HepG2 (cell line): ENCODE results near the gene UPB1. TPM values are rescaled to one million over a fixed set of nuclear protein-coding genes. Genes with fewer than 3 reads are reported as not detected.

Source experiments
- ATF4 ChIP-seq, 2 experiments: fragments of 450-650 bp in 1 of 2; sonication (generic) in 1 of 2; formaldehyde crosslinking; IDR thresholded peaks; 2 replicates each; pipeline versions ENCODE4 v1.5.0 to v1.8.0; 2020 to 2022; ENCODE audit warnings: mild to moderate bottlenecking in 1 of 2, missing genetic modification reagents in 1 of 2
- CHD2 ChIP-seq: IDR thresholded peaks from 2 replicates; pipeline ENCODE4 v1.6.1; 2011; ENCODE audit warnings: low read depth, low read length, improper control_type of control experiment
- CTCF ChIP-seq: sonication (generic); formaldehyde crosslinking; IDR thresholded peaks from 2 replicates; pipeline ENCODE4 v1.5.0; 2020; ENCODE audit warnings: mild to moderate bottlenecking, missing genetic modification reagents, moderate library complexity
- HNF4G ChIP-seq, 2 experiments: sonication (generic) in 1 of 2; formaldehyde crosslinking in 1 of 2; IDR thresholded peaks; 2 replicates each; pipeline versions ENCODE4 v1.4.0 to v1.6.1; 2011 to 2020; ENCODE audit warnings: borderline replicate concordance in 2 of 2, low read depth in 2 of 2, mild to moderate bottlenecking in 2 of 2, low read length in 1 of 2, missing genetic modification reagents in 1 of 2, moderate library complexity in 1 of 2
- KMT2A ChIP-seq: sonication (generic); formaldehyde crosslinking; IDR thresholded peaks from 2 replicates; pipeline ENCODE4 v1.4.0; 2020; ENCODE audit warnings: missing genetic modification reagents
- PATZ1 ChIP-seq: sonication (generic); formaldehyde crosslinking; IDR thresholded peaks from 2 replicates; pipeline ENCODE4 v1.4.0; 2020; ENCODE audit warnings: missing genetic modification reagents
- PITX1 ChIP-seq: sonication (generic); formaldehyde crosslinking; IDR thresholded peaks from 2 replicates; pipeline ENCODE4 v1.5.1; 2020; ENCODE audit warnings: mild to moderate bottlenecking, missing genetic modification reagents
- SOX6 ChIP-seq, 2 experiments: fragments of 450-650 bp in 1 of 2; sonication (generic) in 1 of 2; formaldehyde crosslinking in 1 of 2; IDR thresholded peaks; 2 replicates each; pipeline versions ENCODE4 v1.4.0 to v1.6.1; 2017 to 2020; ENCODE audit warnings: antibody characterized with exemption in 1 of 2, mild to moderate bottlenecking in 1 of 2, missing genetic modification reagents in 1 of 2
- ZNF512B ChIP-seq: sonication (generic); formaldehyde crosslinking; IDR thresholded peaks from 2 replicates; pipeline ENCODE4 v1.5.1; 2020; ENCODE audit warnings: missing genetic modification reagents, mild to moderate bottlenecking, borderline replicate concordance
- ZNF687 ChIP-seq: sonication (generic); formaldehyde crosslinking; IDR thresholded peaks from 2 replicates; pipeline ENCODE4 v1.5.1; 2020; ENCODE audit warnings: mild to moderate bottlenecking, missing genetic modification reagents, moderate library complexity
- ZNF710 ChIP-seq: sonication (generic); formaldehyde crosslinking; IDR thresholded peaks from 2 replicates; pipeline ENCODE4 v1.5.0; 2020; ENCODE audit warnings: mild to moderate bottlenecking, missing genetic modification reagents, borderline replicate concordance
- ZNF780A ChIP-seq: sonication (generic); formaldehyde crosslinking; IDR thresholded peaks from 2 replicates; pipeline ENCODE4 v1.8.0; 2022; ENCODE audit warnings: mild to moderate bottlenecking, missing genetic modification reagents, moderate library complexity
- polyA plus RNA-seq, 8 experiments: library from polyadenylated mRNA; depleted of rRNA in 3 of 8; stranded (reverse) in 7 of 8; unstranded in 1 of 8; fragments of >200 nt; fragmentation: Illumina TruSeq in 4 of 8; extraction: Trizol in 4 of 8; gene quantifications; 2 replicates each; pipeline versions ENCODE4 v1.2.1 to v1.2.3, GENCODE V29; 2011 to 2016; ENCODE audit warnings: low read depth in 4 of 8, missing spikeins in 1 of 8, mixed read lengths in 1 of 8; ENCODE audit not compliant: insufficient read depth in 1 of 8
- total RNA-seq, 5 experiments: library from RNA; depleted of rRNA; stranded (reverse); fragments of >200 nt; fragmentation: Illumina TruSeq; extraction: Trizol; gene quantifications; 2 replicates each; pipeline ENCODE4 v1.2.3, GENCODE V29; 2016; ENCODE audit warnings: low read depth in 1 of 5

UPB1 gene
- total and polyA plus RNA-seq, 2 of the 13 experiments (the other 11 are each of a cell fraction or from before 2014, with no cell fraction given): 0.38 to 1.2 TPM

- peak; percentile 27; the same call in 1 of the 2 replicates for TF ChIP-seq ZNF512B (CRISPR knock-in tag)
- TF ChIP-seq KMT2A (CRISPR knock-in tag): peak; percentile 45; the same call in 1 of the 2 replicates
- peak; percentile 8; the same call in 1 of the 2 replicates for TF ChIP-seq PATZ1 (CRISPR knock-in tag)
- no peak for TF ChIP-seq HNF4G (IDR thresholded peaks at IDR 0.05; ENCODE audit: borderline replicate concordance, low read depth, low read length)
- peak; percentile 56; the same call in 1 of the 2 replicates for TF ChIP-seq HNF4G (CRISPR knock-in tag; IDR thresholded peaks at IDR 0.05; ENCODE audit: borderline replicate concordance, low read depth)
- peak; percentile 87 for TF ChIP-seq ZNF687 (CRISPR knock-in tag)
- peak; percentile 77; the same call in 1 of the 2 replicates for TF ChIP-seq ZNF710 (CRISPR knock-in tag)
- peak; percentile 72 for TF ChIP-seq PITX1 (CRISPR knock-in tag)
- TF ChIP-seq ZNF780A (CRISPR knock-in tag): 0 out of 2 replicates have a peak, but pooled peaks have one; percentile 50
- TF ChIP-seq CTCF (CRISPR knock-in tag): peak; percentile 25; the same call in 1 of the 2 replicates
- TF ChIP-seq ATF4 (CRISPR knock-in tag; IDR thresholded peaks at IDR 0.05): 0 out of 4 replicates have a peak, but pooled peaks of 1 of the 2 experiments have one; percentile 21
- TF ChIP-seq SOX6 (IDR thresholded peaks at IDR 0.05): no peak
- TF ChIP-seq SOX6 (CRISPR knock-in tag; IDR thresholded peaks at IDR 0.05): 0 out of 2 replicates have a peak, but pooled peaks have one; percentile 27
- no peak for TF ChIP-seq CHD2
Measured at GRCh38 chr22:24500277-24500820, 5.2 kb downstream of the UPB1 start (continued).
